HepG2 (cell line): ENCODE measurements around the gene DPEP3. TPM values are rescaled to one million over a fixed set of nuclear protein-coding genes. Genes with fewer than 3 reads are reported as not detected.

Experiments
- BCL3 ChIP-seq: sonication (generic); formaldehyde crosslinking; IDR thresholded peaks from 2 replicates; pipeline ENCODE4 v1.5.1; 2020; ENCODE audit warnings: mild to moderate bottlenecking, missing genetic modification reagents, moderate library complexity
- BCL6 ChIP-seq: IDR thresholded peaks from 2 replicates; pipeline ENCODE4 v1.6.1; 2016; ENCODE audit warnings: missing genetic modification reagents, missing compliant biosample characterization
- BRF2 ChIP-seq: sonication (generic); formaldehyde crosslinking; IDR thresholded peaks from 2 replicates; pipeline ENCODE4 v1.8.1; 2022; ENCODE audit warnings: mild to moderate bottlenecking, missing genetic modification reagents
- CENPT ChIP-seq: sonication (generic); formaldehyde crosslinking; IDR thresholded peaks from 2 replicates; pipeline ENCODE4 v1.8.0; 2022; ENCODE audit warnings: low read depth, mild to moderate bottlenecking, moderate library complexity, missing genetic modification reagents
- CREB1 ChIP-seq, 2 experiments: fragments of 450-650 bp in 1 of 2; IDR thresholded peaks; 2 replicates each; pipeline ENCODE4 v1.6.1; 2016 to 2017; ENCODE audit warnings: control low read depth in 1 of 2, mild to moderate bottlenecking in 1 of 2, missing compliant biosample characterization in 1 of 2, missing genetic modification characterization in 1 of 2
- ELF3 ChIP-seq: IDR thresholded peaks from 2 replicates; pipeline ENCODE4 v1.6.1; 2016; ENCODE audit warnings: missing genetic modification reagents, missing compliant biosample characterization
- GTF2F1 ChIP-seq: fragments of 150-350 bp; IDR thresholded peaks from 2 replicates; pipeline ENCODE4 v1.6.1; 2014; ENCODE audit warnings: low read length
- HHEX ChIP-seq: IDR thresholded peaks from 2 replicates; pipeline ENCODE4 v1.6.1; 2016; ENCODE audit warnings: control low read depth
- KAT2B ChIP-seq: fragments of 150-350 bp; IDR thresholded peaks from 2 replicates; pipeline ENCODE4 v1.6.1; 2014; ENCODE audit warnings: low read depth, low read length, borderline replicate concordance
- KDM3A ChIP-seq: IDR thresholded peaks from 2 replicates; pipeline ENCODE4 v1.6.1; 2018; ENCODE audit warnings: low read depth, missing compliant biosample characterization
- KLF12 ChIP-seq: sonication (generic); formaldehyde crosslinking; IDR thresholded peaks from 2 replicates; pipeline ENCODE4 v1.4.0; 2020; ENCODE audit warnings: missing genetic modification reagents, borderline replicate concordance
- NCOA1 ChIP-seq: sonication (generic); formaldehyde crosslinking; IDR thresholded peaks from 2 replicates; pipeline ENCODE4 v1.9.0; 2021; ENCODE audit warnings: missing genetic modification reagents
- NR3C1 ChIP-seq: sonication (generic); formaldehyde crosslinking; IDR thresholded peaks from 2 replicates; pipeline ENCODE4 v1.4.0; 2020; ENCODE audit warnings: missing genetic modification reagents
- RORA ChIP-seq: sonication (generic); formaldehyde crosslinking; IDR thresholded peaks from 2 replicates; pipeline ENCODE4 v1.5.0; 2020; ENCODE audit warnings: mild to moderate bottlenecking, missing genetic modification reagents, moderate library complexity
- SNRNP70 ChIP-seq: fragments of 200-400 bp; formaldehyde crosslinking; IDR thresholded peaks from 2 replicates; pipeline ENCODE4 v1.6.1; 2017; ENCODE audit warnings: mild to moderate bottlenecking, low read depth, low read length, moderate library complexity
- SRSF4 ChIP-seq: fragments of 200-400 bp; formaldehyde crosslinking; IDR thresholded peaks from one replicate; pipeline ENCODE4 v1.6.1; 2018; ENCODE audit warnings: mild to moderate bottlenecking, low read depth, low read length, moderate library complexity; ENCODE audit not compliant: poor library complexity, severe bottlenecking
- TCF7L2 ChIP-seq: IDR thresholded peaks from 2 replicates; pipeline ENCODE4 v1.6.1; 2011; ENCODE audit warnings: mild to moderate bottlenecking, low read depth, low read length, moderate library complexity
- ZBTB37 ChIP-seq: sonication (generic); formaldehyde crosslinking; IDR thresholded peaks from 2 replicates; pipeline ENCODE4 v1.4.0; 2020; ENCODE audit warnings: mild to moderate bottlenecking, missing genetic modification reagents
- ZGPAT ChIP-seq: IDR thresholded peaks from 2 replicates; pipeline ENCODE4 v1.6.1; 2016; ENCODE audit warnings: mild to moderate bottlenecking
- ZIK1 ChIP-seq: sonication (generic); formaldehyde crosslinking; IDR thresholded peaks from 2 replicates; pipeline ENCODE4 v1.5.0; 2020; ENCODE audit warnings: mild to moderate bottlenecking, low read depth, missing genetic modification reagents, borderline replicate concordance
- ZNF326 ChIP-seq: sonication (generic); formaldehyde crosslinking; IDR thresholded peaks from 2 replicates; pipeline ENCODE4 v1.4.0; 2020; ENCODE audit warnings: missing genetic modification reagents, borderline replicate concordance
- ZNF414 ChIP-seq: sonication (generic); formaldehyde crosslinking; IDR thresholded peaks from 2 replicates; pipeline ENCODE4 v1.5.0; 2020; ENCODE audit warnings: missing genetic modification reagents
- ZNF558 ChIP-seq: sonication (generic); formaldehyde crosslinking; IDR thresholded peaks from 2 replicates; pipeline ENCODE4 v1.9.0; 2022; ENCODE audit warnings: mild to moderate bottlenecking, missing genetic modification reagents, borderline replicate concordance
- ZNF740 ChIP-seq: sonication (generic); formaldehyde crosslinking; IDR thresholded peaks from 2 replicates; pipeline ENCODE4 v1.4.0; 2020; ENCODE audit warnings: missing genetic modification reagents
- ZNF776 ChIP-seq: sonication (generic); formaldehyde crosslinking; IDR thresholded peaks from 2 replicates; pipeline ENCODE4 v1.4.0; 2020; ENCODE audit warnings: mild to moderate bottlenecking, missing genetic modification reagents
- polyA plus RNA-seq, 8 experiments: library from polyadenylated mRNA; depleted of rRNA in 3 of 8; stranded (reverse) in 7 of 8; unstranded in 1 of 8; fragments of >200 nt; fragmentation: Illumina TruSeq in 4 of 8; extraction: Trizol in 4 of 8; gene quantifications; 2 replicates each; pipeline versions ENCODE4 v1.2.1 to v1.2.3, GENCODE V29; 2011 to 2016; ENCODE audit warnings: low read depth in 4 of 8, missing spikeins in 1 of 8, mixed read lengths in 1 of 8; ENCODE audit not compliant: insufficient read depth in 1 of 8
- total RNA-seq, 5 experiments: library from RNA; depleted of rRNA; stranded (reverse); fragments of >200 nt; fragmentation: Illumina TruSeq; extraction: Trizol; gene quantifications; 2 replicates each; pipeline ENCODE4 v1.2.3, GENCODE V29; 2016; ENCODE audit warnings: low read depth in 1 of 5

DPEP3 gene
- total and polyA plus RNA-seq, 2 of the 13 experiments (the other 11 are each of a cell fraction or from before 2014, with no cell fraction given) = not detected

- TF ChIP-seq KAT2B = no peak
- no peak for TF ChIP-seq ZNF776 (CRISPR knock-in tag)
- TF ChIP-seq CENPT (CRISPR knock-in tag) = no peak; the same call in 1 of the 2 replicates
- 0 out of 2 replicates have a peak, but pooled peaks have one; percentile 9 for TF ChIP-seq ZGPAT (CRISPR knock-in tag)
- TF ChIP-seq ZIK1 = no peak
- TF ChIP-seq ZNF740 = no peak
- TF ChIP-seq HHEX (CRISPR knock-in tag) = no peak
- no peak for TF ChIP-seq GTF2F1
- TF ChIP-seq CREB1 (IDR thresholded peaks at IDR 0.05) = no peak
- TF ChIP-seq CREB1 (CRISPR knock-in tag; IDR thresholded peaks at IDR 0.05) = no peak
- no peak for TF ChIP-seq KDM3A (CRISPR knock-in tag)
- TF ChIP-seq KLF12 (CRISPR knock-in tag) = no peak; the same call in 1 of the 2 replicates
- no peak for TF ChIP-seq RORA (CRISPR knock-in tag)
- no peak for TF ChIP-seq ZNF558 (CRISPR knock-in tag)
- TF ChIP-seq SNRNP70 = no peak
- TF ChIP-seq NCOA1 (CRISPR knock-in tag) = no peak
- no peak; the same call in 1 of the 2 replicates for TF ChIP-seq BCL3 (CRISPR knock-in tag)
- no peak for TF ChIP-seq SRSF4
- no peak for TF ChIP-seq ZNF326 (CRISPR knock-in tag)
- TF ChIP-seq TCF7L2 = no peak
- no peak for TF ChIP-seq BCL6 (CRISPR knock-in tag)
- TF ChIP-seq BRF2 (CRISPR knock-in tag) = no peak
- no peak for TF ChIP-seq ELF3 (CRISPR knock-in tag)
- no peak for TF ChIP-seq NR3C1
- TF ChIP-seq ZNF414 (CRISPR knock-in tag) = no peak; the same call in 1 of the 2 replicates
- TF ChIP-seq ZBTB37 (CRISPR knock-in tag) = no peak
These were observed 13.6 kb downstream of the DPEP3 start (continued) for GRCh38 chr16:67966549-67967182.
